Measurements from ENCODE around the gene NCL. TPM values are rescaled to one million over a fixed set of nuclear protein-coding genes. Genes with fewer than 3 reads are reported as not detected.

NCL gene, protein sequence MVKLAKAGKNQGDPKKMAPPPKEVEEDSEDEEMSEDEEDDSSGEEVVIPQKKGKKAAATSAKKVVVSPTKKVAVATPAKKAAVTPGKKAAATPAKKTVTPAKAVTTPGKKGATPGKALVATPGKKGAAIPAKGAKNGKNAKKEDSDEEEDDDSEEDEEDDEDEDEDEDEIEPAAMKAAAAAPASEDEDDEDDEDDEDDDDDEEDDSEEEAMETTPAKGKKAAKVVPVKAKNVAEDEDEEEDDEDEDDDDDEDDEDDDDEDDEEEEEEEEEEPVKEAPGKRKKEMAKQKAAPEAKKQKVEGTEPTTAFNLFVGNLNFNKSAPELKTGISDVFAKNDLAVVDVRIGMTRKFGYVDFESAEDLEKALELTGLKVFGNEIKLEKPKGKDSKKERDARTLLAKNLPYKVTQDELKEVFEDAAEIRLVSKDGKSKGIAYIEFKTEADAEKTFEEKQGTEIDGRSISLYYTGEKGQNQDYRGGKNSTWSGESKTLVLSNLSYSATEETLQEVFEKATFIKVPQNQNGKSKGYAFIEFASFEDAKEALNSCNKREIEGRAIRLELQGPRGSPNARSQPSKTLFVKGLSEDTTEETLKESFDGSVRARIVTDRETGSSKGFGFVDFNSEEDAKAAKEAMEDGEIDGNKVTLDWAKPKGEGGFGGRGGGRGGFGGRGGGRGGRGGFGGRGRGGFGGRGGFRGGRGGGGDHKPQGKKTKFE
- polyA plus RNA-seq (2013, experiment 1 of 2; ENCODE audit: insufficient read length): 771 TPM
- polyA plus RNA-seq (2013, experiment 2 of 2; ENCODE audit: insufficient read length): 740 TPM

DNA sequence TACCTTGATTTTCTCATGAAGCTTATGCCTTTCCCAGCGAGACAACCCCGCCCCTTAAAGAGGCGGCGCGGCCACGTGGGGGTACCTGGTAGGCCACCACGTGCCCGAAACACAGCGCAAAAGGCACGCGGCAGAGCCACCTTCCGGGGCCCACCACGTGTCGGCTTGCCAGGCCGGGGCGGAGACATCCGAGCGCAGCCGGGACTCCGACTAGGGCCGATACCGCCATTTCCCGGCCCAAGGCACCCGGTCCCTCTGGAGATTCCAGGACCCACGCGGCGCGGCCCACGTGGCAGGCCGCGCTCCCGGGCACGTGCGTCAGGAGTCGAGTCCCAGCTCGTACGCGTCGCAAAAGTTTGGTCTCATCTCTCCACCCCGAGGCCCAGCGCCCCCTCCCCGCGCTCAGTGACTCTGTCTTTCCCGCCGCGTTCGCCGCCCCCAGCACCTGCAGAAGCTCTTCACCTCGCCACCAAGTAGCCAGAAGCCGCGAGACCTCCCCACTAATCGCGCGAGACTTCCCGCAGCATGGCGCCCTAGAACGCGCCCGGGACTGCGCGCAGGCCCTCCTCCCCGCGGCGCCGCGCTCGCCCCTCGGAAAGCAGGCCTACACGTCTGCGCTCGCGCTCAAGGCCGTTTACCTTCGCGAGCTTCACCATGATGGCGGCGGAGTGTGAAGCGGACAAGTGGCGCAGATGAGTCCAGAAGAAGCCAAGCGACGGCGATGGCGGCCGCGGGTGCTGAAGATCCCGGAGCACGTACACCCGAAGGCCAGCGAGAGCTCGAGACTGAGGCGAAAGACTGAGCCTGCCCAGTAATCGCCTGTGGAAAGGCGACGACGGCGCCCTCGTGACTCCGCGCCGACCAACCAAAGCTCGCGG lies at the start of gene NCL:
TSS of gene NCL (minus strand) at position 787 of the 878 bp plus-strand sequence. CDS start at position 656, 131 bp downstream.
- DNase-seq: peak; percentile 99

DNA sequence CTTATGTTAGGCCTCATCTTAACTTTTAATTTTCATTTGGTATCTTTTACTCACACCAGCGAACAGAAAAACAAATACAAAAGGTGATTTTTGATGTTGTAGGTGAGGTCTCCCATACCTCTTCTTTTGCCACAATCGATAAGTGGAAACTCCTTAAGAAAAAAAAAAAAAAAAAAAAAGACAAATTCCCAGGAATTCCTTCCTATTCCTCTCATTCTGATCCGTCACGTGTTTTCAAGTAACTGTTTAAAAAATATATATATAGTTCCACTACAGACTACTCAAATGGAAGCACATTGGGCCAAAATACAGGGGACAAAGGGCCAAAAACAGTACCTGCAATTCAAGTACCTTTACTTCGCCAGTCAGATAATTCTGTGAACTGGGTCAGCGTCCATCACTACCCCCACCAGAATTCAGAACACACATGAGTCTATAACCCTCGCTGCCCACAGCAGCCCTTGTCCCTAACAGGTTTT lies 49.5 kb upstream of the NCL start:
- no peak for DNase-seq

DNA sequence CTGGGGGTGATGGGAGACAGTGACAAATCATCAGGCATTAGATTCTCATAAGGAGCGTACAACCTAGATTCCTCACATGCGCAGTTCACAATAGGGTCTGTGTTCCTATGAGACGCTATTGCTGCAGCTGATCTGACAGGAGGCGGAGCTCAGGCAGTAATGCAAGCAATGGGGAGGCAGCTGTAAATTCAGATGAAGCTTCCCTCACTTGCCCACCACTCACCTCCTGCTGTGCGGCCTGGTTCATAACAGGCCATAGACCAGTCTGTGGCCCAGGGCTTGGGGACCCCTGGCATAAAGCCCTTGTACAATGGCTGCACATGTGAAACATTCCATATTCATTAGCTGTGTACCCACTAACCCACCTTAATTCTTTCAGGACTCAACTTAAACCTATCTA lies 47.9 kb upstream of the NCL start:
- DNase-seq: peak; percentile 45

DNA sequence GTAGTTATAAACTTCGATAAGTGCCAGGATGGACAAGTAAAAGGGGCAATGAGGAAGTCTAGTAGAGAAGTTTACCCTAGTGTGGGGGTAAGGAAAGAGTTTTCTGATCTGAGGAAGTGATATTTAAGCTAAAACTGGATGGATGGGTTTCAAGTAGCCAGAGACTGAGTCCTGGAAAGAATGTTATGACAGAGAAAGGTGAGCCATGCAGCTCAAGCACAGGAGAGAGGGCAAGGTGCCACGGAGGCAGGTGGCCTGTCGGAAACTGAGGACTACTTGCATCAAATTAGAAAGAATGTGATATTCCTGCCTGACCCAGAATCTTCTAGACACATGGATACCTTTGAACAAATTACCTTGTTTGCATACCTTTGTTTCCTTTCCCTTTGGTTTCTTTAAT lies 39.5 kb upstream of the NCL start:
- no peak for DNase-seq

DNA sequence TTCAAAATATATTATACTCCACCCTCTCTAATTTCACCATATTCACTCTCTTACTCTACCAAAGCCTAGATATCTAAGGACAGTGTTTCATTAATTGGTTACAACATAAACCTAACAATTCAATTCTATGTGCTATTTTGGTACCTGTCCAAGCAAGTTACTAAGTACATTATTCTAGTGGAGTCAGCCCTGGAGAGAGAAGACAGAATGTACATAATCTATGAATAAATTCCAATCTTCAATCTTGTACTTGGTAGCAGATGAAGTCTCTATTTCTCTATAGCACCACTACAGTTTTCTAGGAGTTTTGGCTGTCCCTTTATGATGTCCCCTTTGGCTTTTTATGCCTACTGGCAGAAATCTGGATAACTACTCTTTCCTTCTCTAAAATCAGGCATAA lies 38.3 kb upstream of the NCL start:
- no peak for DNase-seq

DNA sequence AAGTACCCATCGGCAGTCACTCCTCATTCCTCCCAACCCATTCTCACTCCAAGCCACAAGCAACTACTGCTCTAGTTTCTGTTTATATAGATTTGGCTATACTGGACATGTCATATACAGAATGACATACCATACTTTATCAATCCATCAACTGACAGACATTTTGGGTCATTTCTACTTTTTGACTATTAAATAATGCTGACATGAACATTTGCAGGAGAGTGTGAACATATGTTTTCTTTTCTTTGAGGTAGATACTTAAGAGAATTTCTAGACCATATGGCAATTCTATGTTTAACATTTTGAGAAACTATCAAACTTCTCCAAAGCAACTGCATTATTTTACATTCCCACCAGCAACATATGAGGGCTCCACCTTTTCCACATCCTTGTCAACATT lies 33.4 kb upstream of the NCL start:
- DNase-seq: no peak

DNA sequence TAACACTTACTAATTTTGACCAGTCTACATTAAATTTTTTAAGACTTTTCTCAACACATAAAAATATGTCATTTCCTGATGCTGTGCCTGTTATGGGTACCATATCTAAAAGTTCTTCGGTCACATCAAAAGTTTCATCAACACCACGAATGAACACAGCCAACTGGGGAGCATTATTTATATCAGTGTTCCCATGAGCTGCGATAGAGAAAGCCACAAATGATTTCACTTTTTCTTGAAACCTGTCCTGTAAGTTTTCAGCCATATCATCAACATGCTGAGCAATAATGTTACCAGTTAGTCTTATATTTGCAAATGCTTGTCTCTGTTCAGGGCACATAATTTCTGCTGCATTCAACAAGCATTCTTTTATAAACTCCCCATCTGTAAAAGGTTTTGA lies 30.4 kb upstream of the NCL start:
- DNase-seq: no peak

DNA sequence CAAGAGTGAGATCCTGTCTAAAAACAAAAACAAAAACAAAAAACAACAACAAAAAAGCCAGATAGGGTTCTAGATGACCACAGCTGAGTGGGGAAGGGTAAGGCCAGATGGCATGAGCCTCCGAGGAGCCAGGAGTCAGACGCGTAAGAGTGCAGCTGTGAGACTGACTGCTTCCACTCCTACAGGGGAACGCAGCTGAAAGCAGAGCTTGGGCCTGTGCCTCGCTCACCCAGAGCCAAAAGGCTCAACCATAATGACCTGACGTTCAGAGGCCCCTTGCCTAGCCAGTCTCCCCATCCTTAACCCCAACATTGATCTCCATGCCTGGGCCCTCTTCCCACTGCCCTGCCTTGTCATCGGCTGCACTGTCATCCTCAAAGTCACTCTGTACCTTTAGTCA lies 26.5 kb upstream of the NCL start:
- no peak for DNase-seq

DNA sequence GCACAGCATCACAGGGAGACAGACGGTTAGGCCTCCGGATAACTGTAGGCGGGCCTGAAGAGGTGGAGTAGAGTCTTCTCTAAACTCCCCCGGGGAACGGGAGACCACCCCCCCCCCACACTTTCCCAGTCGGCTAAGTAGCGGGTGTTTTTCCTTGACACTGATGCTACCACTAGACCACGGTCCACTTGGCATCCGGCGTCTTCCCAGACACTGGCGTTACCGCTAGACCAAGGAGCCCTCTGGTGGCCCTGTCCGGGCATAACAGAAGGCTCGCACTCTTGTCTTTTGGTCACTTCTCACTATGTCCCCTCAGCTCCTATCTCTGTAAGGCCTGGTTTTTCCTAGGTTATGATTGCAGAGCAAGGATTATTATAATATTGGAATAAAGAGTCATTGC lies 25.7 kb upstream of the NCL start:
- no peak for DNase-seq

DNA sequence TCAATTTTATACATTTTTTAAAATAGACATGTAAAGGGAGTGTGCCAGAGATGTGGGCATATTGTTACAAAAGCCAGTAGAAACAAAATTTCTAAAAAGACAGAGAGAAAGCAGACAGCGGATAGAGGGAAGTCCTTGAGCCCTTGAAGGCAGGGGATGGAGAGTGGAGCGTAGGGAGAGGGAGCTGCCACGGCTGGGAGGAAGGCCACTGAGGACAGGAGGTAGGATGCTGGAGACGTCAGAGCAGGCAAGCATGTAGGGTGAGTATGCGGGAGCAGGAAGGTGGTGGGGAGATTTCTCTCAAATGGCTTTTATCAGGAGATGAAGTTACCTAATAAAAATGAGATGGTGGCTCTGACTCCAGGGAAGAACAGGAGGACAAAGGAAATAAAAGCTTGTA lies 24.0 kb upstream of the NCL start:
- no peak for DNase-seq

DNA sequence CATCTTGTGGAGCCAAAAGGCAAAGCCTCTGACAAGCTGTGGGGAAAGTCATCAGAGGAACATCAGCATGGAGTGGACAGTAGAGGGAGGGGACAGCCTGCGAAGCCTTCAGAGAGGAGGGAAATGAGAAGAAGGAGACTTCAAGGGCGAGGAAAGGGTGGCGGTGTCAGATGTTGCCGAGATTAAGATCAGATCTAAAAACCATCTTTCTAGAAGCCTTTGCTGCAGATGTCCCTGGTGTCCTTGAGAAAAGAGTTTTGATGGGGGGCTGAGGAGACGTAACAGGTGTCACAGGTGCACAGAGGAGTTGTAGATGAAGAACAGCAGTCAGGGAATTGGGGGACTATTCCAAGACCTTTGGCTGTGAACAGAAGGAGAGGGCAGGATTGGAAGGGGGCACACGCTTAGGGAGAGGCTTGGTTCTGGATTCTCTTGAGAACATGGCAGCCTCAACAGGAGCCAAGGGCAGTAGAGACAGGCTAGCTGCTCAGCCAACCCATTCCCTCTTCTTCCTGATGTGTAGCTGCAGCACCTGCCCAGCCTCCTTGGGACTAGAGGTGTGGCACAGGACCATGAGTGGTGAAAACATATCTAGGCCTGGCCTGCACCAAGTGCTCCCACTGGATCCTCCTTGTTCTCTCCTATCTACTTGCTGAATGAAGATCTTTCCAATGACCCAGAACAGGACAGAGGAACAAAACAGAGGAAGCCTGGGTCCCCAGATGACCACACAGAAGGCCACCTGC lies 22.7 kb upstream of the NCL start:
- DNase-seq: no peak

DNA sequence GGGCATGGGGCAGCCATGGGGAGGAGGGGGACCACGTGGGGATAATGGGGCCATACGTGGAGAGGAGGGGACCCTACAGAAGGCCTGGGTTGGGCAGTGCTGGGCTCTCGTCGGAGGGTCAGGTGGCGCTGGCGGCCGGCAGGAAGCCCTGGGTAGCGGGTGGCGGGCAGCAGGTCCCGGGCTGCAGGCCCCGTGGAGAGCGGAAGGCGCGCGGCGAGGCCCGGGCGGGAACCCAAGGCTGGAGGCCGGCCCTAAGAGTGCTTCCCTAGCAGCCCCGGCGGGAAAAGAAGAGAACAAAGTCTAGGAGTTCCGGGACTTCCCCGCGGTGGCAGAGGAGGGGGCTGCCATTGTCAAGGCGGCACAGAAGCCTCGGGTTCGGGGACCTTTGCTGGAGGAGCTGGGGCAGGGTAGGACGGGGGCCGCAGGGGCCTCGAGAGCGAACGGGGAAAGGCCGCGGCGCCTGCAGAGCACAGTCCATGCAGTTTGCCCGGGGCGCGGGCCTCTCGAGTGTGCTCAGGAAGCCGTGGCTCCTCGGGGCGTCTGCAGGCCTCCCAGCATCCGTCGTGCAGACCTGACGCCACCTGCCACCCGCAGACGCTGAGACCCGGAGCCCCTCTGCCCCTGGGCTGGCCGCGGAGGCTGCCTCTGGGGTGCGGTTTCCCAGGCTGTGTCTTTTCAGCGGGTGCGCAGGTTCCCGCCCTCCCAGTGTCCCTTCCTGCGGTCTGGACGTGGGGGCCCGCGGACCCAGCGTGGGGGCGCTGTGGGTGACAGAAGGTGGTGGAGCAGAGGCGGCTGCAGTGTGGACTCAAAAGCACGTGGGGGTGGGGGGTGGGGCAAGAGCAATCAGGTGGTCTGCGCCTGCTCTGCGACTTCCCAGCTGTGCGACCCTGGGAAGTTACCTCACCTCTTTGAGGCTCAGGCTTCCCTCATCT lies 19.4 kb upstream of the NCL start:
- no peak for DNase-seq

DNA sequence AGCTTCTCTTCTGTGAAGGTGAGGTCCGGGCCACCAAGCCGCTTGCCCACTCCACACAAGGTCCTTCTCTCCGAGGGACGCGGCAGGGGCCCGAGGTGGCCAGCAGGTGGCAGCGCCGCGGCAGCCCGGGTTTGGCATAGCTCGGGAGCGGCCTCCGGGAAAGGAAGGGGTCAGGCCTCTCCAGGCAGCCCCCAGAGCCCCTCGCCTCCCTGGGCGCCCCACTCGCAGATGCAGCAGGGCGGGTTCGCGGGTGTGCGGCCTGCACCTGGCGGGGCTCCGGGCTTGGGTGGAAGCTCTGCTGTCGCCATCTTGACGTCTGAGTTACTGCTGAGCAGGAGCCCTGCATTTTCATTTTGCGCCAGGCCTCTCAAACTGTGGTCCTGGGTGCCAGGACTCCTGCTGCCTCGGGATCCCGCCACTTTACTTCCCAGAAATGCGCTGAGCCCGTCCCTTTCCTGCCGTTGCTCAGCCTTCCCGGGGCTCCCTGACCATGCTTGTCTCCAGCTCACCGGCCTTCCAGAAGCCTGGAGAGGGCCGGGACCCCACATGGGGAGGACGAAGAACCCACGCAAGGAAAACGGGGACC lies 18.6 kb upstream of the NCL start:
- DNase-seq: peak; percentile 64

DNA sequence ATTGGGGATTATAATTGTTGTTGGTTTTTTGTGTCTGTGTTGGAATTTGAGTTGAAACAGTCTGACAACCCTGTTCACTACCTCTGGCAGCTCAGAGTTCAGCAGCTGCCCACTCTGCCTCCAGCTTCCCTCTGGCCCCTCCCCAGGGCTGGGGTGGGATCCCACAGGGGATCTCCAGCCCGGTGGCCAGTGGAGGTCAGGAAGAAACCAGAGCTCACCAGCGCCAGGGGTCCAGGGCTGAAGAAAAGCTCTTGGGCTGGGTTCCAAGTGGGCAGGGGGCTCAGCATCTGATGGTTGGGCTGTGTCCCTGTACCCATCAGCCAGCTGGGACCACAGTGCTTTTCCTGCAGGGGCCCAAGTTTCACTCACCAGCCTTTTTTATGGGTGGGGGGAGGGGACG lies 16.5 kb upstream of the NCL start:
- DNase-seq: no peak

DNA sequence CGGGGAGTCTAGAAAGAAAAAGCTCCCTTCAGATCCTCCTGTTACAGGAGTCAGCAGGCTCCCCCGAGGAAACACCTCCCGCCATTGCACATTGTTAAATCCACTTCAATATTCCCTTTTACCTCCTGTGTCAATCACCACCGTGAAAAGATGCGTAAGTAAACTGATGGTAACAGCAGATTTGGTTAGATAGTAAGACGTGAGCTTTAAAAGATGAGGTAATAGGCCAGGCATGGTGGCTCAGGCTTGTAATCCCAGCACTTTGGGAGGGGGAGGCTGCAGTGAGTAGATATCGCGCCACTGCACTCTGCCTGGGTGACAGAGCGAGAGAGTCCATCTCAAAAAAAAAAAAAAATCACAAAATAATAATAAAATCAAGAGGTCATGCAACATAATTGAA lies 15.2 kb upstream of the NCL start:
- DNase-seq: no peak

DNA sequence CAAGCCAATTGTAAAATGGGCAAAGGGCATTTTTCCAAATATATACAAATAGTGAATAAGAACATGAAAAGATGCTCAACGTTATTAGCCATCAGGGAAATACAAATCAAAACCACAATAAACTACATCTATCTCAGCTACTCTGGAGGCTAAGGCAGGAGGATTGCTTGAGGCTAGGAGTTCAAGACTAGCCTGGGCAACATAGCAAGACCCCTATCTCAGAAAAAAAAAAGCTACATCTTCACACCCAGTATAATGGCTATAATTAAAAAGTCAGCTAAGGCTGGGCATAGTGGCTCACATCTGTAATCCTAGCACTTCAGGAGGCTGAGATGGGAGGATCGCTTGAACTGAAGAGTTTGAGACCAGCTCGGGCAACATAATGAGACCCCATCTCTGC lies 12.6 kb upstream of the NCL start:
- no peak for DNase-seq

DNA sequence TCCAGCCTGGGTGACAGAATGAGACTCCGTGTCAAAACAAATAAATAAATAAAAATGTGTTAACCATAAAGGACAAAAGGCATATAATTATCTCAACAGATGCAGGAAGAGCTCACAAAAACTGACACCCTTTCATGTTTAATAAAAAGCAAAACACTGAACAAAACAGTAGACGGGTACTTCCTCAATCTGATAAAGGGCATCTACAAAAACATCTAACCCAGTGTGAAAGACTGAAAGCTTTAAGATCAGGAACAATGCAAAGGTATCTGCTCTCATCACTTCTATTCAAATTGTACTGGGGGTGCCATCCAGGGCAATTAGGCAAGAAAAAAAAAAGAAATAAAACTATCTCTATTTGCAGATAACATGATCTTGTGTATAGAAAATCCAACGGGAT lies 11.7 kb upstream of the NCL start:
- no peak for DNase-seq

DNA sequence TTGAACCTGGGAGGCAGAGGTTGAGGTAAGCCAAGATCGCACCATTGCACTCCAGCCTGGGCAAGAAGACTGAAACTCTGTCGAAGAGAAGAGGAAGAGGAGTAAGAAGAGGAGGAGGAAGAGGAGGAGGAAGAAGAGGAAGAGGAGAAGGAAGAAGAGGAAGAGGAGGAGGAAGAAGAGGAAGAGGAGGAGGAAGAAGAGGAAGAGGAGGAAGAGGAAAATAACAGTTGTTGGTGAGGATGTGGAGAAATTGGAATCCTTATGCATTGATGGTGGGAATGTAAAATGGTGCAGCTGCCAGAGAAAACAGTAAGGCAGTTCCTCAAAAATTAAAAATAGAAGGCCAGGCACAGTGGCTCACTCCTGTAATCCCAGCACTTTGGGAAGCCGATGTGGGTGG lies 8.5 kb upstream of the NCL start:
- no peak for DNase-seq

DNA sequence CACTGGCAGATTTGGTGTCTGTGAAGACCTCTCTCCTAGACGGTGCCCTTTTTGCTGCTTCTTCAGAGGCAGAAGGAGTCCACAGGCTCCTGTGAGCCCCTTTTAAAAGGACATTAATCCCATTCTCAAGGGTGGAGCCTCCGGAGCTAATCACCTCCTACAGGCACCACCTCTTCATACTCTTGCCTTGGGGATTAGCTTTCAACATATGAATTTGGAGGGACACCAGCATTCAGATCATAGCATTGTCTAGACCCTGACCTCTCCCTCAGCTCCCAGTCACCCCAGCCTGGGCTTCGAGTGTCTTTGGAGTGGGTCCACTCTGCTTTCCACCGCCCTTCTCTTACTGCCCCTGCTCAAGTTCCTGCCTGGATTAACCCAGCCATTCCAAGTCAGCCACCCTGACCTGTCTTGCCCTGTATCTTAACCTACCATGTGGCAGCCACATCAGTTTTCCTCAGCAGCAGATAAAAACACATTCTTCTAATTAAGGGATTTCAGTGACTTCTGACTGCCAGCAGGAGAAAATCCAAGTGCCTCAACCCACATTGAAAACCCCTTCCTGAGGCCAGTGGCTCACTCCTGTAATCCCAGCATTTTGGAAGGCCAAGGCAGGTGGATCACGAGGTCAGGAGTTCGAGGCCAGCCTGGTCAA lies 6.1 kb upstream of the NCL start:
- DNase-seq: no peak

DNA sequence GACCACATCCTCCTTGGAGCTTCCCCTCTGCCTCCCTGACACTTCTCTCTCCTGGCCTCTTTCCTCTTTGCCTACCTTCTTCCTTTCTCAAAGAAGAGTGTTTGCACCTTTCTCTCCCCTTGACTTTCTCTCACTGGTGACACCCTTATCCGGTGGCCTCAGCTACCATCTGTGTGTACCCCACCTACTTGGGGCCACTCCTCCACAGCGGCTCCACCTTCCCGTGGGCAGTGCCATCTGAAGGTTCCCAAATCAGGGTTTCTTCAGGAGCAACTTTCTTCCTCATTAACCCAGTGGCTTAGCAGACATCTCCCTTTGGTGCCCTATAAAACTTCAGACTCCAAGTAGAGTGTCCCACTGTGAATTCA lies 5.3 kb upstream of the NCL start:
- DNase-seq: no peak
